ENCODE results near the gene FBXO8. TPM values are rescaled to one million over a fixed set of nuclear protein-coding genes. Genes with fewer than 3 reads are reported as not detected.

Gene FBXO8
- total RNA-seq, 1 donor from 2014 or later, result 39.1 TPM

DNA sequence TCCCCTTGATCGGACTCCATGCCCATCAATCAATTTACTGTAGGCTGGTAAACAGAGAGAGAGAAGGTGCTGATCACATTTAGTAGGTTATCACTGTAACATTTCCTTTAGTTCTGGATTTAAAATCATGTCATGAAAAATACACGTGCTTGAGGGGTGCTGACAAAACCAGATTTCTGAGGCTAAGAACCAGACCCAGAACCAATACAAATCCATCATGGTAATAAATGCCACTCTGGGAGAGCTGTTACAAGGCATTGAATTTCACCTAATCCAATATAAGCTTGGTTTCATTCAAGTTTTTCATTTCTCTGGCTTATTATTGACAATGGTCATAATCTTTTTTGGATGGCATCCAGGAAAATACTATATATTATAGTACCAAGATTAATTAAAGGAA is 54.5 kb downstream of the FBXO8 start:
- no peak overlapping the region for H3K4me3 ChIP-seq
- intact Hi-C loops (cut with DNase I), result no loop called here
- H3K27ac ChIP-seq, result no peak overlapping the region
- TF ChIP-seq, protein P1, sequence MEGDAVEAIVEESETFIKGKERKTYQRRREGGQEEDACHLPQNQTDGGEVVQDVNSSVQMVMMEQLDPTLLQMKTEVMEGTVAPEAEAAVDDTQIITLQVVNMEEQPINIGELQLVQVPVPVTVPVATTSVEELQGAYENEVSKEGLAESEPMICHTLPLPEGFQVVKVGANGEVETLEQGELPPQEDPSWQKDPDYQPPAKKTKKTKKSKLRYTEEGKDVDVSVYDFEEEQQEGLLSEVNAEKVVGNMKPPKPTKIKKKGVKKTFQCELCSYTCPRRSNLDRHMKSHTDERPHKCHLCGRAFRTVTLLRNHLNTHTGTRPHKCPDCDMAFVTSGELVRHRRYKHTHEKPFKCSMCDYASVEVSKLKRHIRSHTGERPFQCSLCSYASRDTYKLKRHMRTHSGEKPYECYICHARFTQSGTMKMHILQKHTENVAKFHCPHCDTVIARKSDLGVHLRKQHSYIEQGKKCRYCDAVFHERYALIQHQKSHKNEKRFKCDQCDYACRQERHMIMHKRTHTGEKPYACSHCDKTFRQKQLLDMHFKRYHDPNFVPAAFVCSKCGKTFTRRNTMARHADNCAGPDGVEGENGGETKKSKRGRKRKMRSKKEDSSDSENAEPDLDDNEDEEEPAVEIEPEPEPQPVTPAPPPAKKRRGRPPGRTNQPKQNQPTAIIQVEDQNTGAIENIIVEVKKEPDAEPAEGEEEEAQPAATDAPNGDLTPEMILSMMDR (IDR thresholded peaks at IDR 0.05), result no peak
- DNase-seq, result no peak
- no peak for ATAC-seq
- H3K36me3 ChIP-seq, result no peaks in the 10 kb centered on the region
- no peaks in the 10 kb centered on the region for H3K4me1 ChIP-seq
- peaks cover 9% of the 10 kb centered on the region for H3K27me3 ChIP-seq (ENCODE audit: low read depth)
- H3K9me3 ChIP-seq, result no peaks in the 10 kb centered on the region

GRCh38 chr4:174225349-174226049 is 58.0 kb downstream of the FBXO8 start:
- intact Hi-C loops (cut with DNase I), result no loop called here

DNA sequence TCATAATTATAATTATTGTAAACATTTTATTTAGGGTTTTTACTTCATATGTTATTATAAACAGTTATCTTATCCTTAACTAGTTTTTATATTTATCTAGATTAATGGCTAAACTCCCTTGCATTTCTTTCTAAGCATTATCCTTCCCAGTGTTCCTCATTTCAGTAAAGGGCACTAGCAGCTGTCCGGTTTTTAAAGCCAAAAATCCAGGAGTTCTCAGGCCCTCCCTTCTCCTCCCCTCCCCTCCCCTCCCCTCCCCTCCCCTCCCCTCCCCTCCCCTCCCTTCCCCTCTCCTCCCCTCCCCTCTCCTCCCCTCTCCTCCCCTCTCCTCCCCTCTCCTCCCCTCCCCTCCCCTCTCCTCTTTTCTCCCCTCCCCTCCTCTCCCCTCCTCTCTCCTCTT is 58.9 kb downstream of the FBXO8 start:
- ATAC-seq, result no peak

More at GRCh38 chr4:174225349-174226049, 58.0 kb downstream of the FBXO8 start:
- no peak overlapping the region for H3K4me3 ChIP-seq
- TF ChIP-seq, protein P1 (IDR thresholded peaks at IDR 0.05), result no peak
- no peak overlapping the region for H3K27ac ChIP-seq
- no peaks in the 10 kb centered on the region for H3K9me3 ChIP-seq
- no peak for ATAC-seq
- no peaks in the 10 kb centered on the region for H3K4me1 ChIP-seq
- DNase-seq, result no peak
- H3K27me3 ChIP-seq (ENCODE audit: low read depth), result peaks cover 19% of the 10 kb centered on the region
- no peaks in the 10 kb centered on the region for H3K36me3 ChIP-seq

DNA sequence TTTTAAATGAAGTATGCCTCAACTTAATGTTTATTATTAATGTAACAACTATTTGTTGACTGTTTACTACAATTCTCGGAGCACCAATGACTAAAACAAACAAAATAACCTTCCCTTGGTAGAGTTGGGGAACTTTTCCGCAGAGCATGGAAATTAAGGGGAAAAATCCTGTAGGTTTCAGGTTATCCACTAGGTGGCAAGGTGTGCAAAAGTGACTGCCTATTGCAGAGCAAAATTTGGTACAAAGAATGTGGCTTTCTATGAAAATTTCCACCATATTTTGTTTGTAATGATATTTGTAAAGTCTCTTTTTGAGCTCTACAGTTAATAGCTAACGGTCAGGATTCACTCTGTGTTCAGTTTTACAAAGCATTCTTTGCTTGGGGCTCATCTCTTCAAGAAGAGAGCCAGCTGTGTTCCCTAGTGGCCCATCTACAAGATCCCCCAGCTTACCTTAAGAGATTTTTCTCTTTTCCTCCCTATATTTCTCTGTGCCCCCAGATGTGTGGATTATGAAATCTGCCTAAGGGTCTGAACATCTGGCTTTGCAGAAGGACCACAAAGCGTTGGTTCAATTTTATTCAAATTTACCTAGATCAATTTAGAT is 61.1 kb downstream of the FBXO8 start:
- Histone ChIP-seq H3K9me3 (no peaks in the 10 kb centered on the region), H3K27me3 (ENCODE audit: low read depth) (peaks cover 41% of the 10 kb centered on the region), H3K36me3 (no peaks in the 10 kb centered on the region), H3K4me3 (no peak overlapping the region), H3K4me1 (peaks cover 12% of the 10 kb centered on the region), H3K27ac (no peak overlapping the region)
- no peak for DNase-seq
- TF ChIP-seq, protein P1 (IDR thresholded peaks at IDR 0.05), result peak; percentile 58
- intact Hi-C loops (cut with DNase I), result no loop called here
- peak in 1 of 2 donors; percentile 48 for ATAC-seq

More for the DNA sequence above, 58.9 kb downstream of the FBXO8 start:
- H3K27me3 ChIP-seq (ENCODE audit: low read depth), result peaks cover 19% of the 10 kb centered on the region
- DNase-seq, result no peak
- no peaks in the 10 kb centered on the region for H3K9me3 ChIP-seq
- intact Hi-C loops (cut with DNase I), result no loop called here
- no peak overlapping the region for H3K4me3 ChIP-seq
- H3K4me1 ChIP-seq, result no peaks in the 10 kb centered on the region
- no peak overlapping the region for H3K27ac ChIP-seq
- H3K36me3 ChIP-seq, result no peaks in the 10 kb centered on the region
- TF ChIP-seq, protein P1 (IDR thresholded peaks at IDR 0.05), result no peak

DNA sequence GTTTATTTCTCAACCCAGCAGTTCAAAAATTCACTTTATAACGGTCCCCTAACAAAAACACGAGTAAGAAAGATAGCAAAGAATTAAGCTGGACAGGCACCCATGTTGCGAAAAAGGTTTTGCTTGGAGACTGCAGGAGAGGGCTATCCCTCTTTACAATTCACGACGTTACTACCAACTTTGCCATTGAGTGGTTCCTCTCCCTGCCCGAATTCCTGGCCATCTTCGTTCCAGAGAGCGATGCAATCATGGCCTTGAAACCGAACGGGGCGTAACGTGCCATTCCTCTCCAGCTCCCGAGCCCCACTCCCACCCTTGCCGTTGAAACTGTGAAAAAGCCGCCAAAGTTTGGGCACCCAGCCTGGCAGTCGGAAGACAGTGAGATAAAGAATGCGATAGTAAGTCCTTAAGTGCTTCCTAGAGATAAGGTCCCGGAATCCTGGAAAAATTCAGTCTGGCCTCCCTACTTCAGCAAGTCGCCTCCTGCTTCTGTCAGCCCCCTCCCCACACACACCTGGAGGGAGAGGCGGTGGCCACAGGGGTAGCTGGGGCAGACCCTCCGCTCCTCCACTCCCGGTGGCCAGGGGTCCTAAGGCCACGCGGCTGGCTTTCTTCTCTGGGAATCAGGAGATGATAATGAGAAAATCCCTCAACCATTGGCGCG is 65.2 kb downstream of the FBXO8 start:
- TF ChIP-seq, protein P1 (IDR thresholded peaks at IDR 0.05), result no peak
- Histone ChIP-seq H3K27ac (no peak overlapping the region), H3K36me3 (no peaks in the 10 kb centered on the region), H3K27me3 (ENCODE audit: low read depth) (peaks cover 73% of the 10 kb centered on the region), H3K4me1 (peaks cover 35% of the 10 kb centered on the region), H3K9me3 (no peaks in the 10 kb centered on the region), H3K4me3 (peak overlapping the region; percentile 41)
- intact Hi-C loops (cut with DNase I), result no loop called here
- DNase-seq, result no peak
- ATAC-seq, result peak; percentile 8 to 19
